Gastrocnemius medialis (tissue), 4 donors: ENCODE data around the gene STX8.

Source experiments
- POLR2A ChIP-seq, 2 donors: fragments of 450-650 bp; IDR thresholded peaks; one replicate each; pipeline ENCODE4 v1.6.1; 2017; ENCODE audit warnings: antibody characterized with exemption in 2 of 2, mild to moderate bottlenecking in 2 of 2, moderate library complexity in 2 of 2
- TF ChIP-seq, protein P1 (sequence below), 5 experiments: fragments of 450-650 bp in 3 of 5; fragments of 200-600 bp in 2 of 5; sonication (generic) in 2 of 5; IDR thresholded peaks in 4 of 5; conservative IDR thresholded peaks in 1 of 5; 1 replicate in 4 of 5; 2 replicates in 1 of 5; pipeline ENCODE4 v1.5.1; 2016 to 2019; ENCODE audit warnings: antibody characterized with exemption in 5 of 5, mild to moderate bottlenecking in 3 of 5, moderate library complexity in 3 of 5

DNA sequence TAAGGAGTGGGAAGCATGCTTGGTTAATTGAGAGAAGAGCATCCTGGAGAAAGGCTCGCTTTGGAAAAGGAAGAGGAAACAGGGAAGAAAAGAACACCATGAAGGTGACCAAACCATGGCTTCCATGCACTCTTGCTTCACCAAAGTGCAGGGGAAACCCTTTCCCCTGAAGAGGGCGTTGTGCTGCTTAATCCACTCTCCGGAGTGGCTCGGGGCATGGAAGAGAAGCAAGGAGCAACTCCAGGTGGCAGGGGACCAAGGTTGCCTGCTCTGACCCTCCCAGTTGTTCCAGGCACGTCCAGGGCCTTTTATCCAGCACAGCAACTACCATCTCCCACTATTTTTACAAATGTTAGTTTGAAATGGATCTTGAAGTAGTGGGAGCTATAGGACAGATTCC, 108.1 kb downstream of the STX8 start:
- TF ChIP-seq POLR2A (IDR thresholded peaks at IDR 0.05) = no peak
- TF ChIP-seq, protein P1, sequence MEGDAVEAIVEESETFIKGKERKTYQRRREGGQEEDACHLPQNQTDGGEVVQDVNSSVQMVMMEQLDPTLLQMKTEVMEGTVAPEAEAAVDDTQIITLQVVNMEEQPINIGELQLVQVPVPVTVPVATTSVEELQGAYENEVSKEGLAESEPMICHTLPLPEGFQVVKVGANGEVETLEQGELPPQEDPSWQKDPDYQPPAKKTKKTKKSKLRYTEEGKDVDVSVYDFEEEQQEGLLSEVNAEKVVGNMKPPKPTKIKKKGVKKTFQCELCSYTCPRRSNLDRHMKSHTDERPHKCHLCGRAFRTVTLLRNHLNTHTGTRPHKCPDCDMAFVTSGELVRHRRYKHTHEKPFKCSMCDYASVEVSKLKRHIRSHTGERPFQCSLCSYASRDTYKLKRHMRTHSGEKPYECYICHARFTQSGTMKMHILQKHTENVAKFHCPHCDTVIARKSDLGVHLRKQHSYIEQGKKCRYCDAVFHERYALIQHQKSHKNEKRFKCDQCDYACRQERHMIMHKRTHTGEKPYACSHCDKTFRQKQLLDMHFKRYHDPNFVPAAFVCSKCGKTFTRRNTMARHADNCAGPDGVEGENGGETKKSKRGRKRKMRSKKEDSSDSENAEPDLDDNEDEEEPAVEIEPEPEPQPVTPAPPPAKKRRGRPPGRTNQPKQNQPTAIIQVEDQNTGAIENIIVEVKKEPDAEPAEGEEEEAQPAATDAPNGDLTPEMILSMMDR (IDR thresholded peaks at IDR 0.05 in 4 of 5, conservative IDR thresholded peaks at IDR 0.05 in 1 of 5) = no peak
